AG04449 (cell line): ENCODE measurements around the gene WDR27.

ENCODE experiments used
- CTCF ChIA-PET: fragments of 350-600 bp; formaldehyde crosslinking; extraction: SDS; loops from one replicate; lab custom pipeline; 2021; ENCODE audit warnings: antibody characterized with exemption; lab: Yijun Ruan, JAX
- POLR2A ChIA-PET: fragments of 400-600, 350-600 bp; formaldehyde crosslinking; extraction: SDS; loops from one replicate; lab custom pipeline; 2020; ENCODE audit warnings: antibody characterized with exemption, inconsistent platforms; lab: Yijun Ruan, JAX
- DNase-seq: peaks from one replicate; pipeline ENCODE4 v3.0.0-alpha.2; 2010; ENCODE audit warnings: low read depth, low spot score
- H3K4me3 ChIP-seq: 2 replicates; pipeline ENCODE4 v1.5.1; 2011; ENCODE audit warnings: low read depth, mild to moderate bottlenecking, control low read depth, low read length
- TF ChIP-seq, protein P1 (sequence below): IDR thresholded peaks from one replicate; pipeline ENCODE4 v1.5.1; 2011; ENCODE audit warnings: mild to moderate bottlenecking, moderate library complexity, low read length, control low read depth, inconsistent platforms; ENCODE audit not compliant: insufficient read depth; ENCODE audit errors: missing control alignments

Gene WDR27

DNA sequence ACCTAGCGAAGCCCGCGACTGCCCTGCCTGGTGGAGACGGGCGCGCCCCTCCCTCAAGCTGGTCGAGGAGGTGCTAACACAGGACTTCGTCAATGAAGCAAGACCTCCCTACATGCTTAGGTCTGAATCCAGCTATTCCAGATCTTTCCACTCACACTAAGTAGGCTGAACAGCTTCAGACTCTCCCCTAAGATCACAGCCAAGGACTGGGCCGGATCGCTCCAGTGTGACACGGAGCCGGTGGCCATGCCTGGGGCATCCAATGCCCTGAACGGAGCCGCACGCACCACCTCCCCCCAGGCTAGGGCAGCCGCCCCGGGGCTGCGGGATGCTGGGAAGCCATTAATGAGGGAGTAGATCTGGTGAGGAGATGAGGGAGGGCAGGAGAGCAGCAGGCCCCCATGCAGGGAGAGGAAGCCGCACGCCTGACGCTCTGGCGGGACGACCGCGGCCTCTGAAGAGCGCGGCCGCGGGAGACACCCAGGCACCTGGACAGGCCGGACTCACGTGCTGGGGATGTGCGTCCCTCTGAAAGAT is 200.0 kb downstream of the WDR27 start:
- H3K4me3 ChIP-seq = no peak overlapping the region
- TF ChIP-seq, protein P1, sequence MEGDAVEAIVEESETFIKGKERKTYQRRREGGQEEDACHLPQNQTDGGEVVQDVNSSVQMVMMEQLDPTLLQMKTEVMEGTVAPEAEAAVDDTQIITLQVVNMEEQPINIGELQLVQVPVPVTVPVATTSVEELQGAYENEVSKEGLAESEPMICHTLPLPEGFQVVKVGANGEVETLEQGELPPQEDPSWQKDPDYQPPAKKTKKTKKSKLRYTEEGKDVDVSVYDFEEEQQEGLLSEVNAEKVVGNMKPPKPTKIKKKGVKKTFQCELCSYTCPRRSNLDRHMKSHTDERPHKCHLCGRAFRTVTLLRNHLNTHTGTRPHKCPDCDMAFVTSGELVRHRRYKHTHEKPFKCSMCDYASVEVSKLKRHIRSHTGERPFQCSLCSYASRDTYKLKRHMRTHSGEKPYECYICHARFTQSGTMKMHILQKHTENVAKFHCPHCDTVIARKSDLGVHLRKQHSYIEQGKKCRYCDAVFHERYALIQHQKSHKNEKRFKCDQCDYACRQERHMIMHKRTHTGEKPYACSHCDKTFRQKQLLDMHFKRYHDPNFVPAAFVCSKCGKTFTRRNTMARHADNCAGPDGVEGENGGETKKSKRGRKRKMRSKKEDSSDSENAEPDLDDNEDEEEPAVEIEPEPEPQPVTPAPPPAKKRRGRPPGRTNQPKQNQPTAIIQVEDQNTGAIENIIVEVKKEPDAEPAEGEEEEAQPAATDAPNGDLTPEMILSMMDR = no peak
- no peak for DNase-seq
- ChIA-PET CTCF (no interaction called here), POLR2A (no interaction called here)

DNA sequence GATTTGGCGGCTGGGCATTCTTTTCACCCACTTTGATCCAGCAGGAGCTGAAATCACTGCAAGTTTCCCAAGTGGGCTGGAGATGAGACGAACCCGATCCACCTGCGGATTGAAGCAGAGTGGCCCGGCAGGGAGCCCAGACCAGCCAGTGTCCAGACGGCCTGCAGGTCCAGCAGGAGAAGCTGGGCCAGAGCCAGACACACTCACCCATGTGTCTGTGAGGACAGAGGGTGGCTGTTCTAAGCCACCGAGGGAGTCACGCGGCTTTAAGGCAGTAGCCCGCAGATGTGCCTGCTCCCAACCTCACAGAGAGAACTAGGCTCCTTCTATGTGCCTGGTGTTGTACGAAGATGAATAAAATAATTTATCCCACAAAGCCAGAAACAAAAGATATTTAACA is 200.7 kb downstream of the WDR27 start:
- no peak for DNase-seq
- no peak overlapping the region for H3K4me3 ChIP-seq
- CTCF ChIA-PET = no interaction called here
- POLR2A ChIA-PET = no interaction called here
- TF ChIP-seq, protein P1 = no peak

DNA sequence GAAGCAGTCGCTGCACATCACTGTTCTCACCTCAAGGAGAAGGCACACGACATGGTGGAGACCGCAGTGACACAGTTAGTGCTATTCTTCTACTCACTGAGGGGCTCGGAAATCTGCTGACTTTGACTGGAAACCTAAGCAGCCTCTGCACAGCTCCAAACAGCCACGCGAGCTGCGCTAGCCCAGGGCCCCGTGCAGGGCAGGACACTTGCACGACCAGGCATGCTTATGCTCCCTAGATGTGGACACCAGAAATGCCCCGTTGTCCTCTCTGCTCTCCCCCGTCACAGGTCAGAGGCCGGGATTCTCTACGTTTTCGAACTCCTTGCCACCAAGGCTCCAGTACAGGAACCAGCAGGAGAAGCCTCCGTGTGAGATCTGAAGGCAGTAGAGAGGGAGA is 201.1 kb downstream of the WDR27 start:
- TF ChIP-seq, protein P1 = no peak
- ChIA-PET POLR2A (no interaction called here), CTCF (interaction anchor here (0.9 to 1.1 kb wide), 3 partner anchors 8 to 170 kb away, joined by 3 to 4 read pairs (median 3); no protein-coding TSS in a partner anchor)
- DNase-seq = no peak
- H3K4me3 ChIP-seq = no peak overlapping the region

DNA sequence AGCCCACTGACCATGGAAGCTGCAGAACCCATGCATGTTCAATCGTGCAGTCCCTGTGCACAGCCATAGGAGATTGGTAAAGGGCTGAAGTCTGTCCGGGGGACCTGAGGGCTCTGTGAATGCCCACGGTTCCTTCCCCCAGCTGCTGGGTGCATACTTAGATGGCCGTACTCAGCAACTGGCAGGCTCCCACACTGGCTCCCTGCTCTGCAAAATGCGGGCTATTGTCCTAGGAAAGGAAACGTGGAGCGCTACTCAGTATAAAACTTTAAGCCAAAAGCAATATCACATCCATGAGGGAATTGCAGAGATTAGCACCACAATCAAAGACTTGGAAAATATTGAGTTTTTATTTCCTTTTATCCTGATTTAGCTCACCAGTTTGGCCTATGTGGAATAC is 202.0 kb downstream of the WDR27 start:
- ChIA-PET POLR2A (no interaction called here), CTCF (interaction anchor here (0.9 to 1.1 kb wide), 3 partner anchors 8 to 171 kb away, joined by 3 to 4 read pairs (median 3); no protein-coding TSS in a partner anchor)
- TF ChIP-seq, protein P1 = no peak
- DNase-seq = no peak
- no peak overlapping the region for H3K4me3 ChIP-seq

DNA sequence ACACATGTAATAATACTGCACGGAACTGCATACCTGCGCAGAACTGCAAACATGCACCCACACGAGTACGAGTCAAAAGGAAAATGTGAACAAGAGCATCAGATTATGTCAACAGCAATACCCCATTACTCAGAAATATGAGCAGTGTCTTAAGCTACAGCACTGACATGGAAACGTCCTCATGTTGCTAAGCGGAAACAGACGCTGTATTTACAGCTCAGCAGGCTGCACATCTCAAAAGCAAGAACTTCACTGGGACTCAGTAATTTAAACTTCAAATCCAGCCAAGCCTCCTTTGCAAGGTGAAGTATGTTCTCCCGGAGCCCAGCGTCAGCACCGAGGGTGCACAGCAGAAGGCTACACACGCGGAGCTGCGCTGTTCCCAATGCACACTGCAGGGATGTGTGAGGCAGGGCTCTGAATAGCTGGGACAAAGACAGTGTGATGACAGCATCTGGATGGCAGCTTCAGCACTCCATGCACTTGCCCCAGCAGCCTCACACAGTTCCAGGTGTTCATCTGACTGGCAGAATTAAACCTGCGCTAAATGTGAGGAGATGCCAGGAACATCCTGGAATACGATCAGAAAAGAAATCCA is 202.8 kb downstream of the WDR27 start:
- H3K4me3 ChIP-seq = no peak overlapping the region; the same call in 1 of the 2 replicates
- DNase-seq = no peak
- TF ChIP-seq, protein P1 = no peak
- CTCF ChIA-PET = no interaction called here
- POLR2A ChIA-PET = no interaction called here

DNA sequence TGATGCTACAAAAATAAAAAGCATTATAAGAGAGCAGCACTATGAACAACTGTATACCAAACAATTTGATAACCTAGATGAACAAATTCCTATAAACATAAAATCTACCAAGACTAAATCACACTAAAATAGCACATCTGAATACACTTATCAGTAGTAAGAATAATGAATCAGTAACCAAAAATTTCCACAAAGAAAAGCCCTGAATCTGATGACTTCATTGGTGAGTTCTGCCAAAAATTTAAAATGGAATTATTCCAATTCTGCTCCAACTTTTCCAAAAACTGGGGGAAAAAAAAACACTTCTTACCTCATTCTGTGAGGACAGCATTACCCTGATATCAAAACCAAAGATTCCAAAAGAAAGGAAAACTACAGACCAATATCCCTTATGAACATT is 206.2 kb downstream of the WDR27 start:
- ChIA-PET CTCF (no interaction called here), POLR2A (no interaction called here)
- TF ChIP-seq, protein P1 = no peak
- DNase-seq = no peak
- H3K4me3 ChIP-seq = no peak overlapping the region
